ENCODE measurements around the gene BAG5.

GRCh38 chr14:103509864-103510723 lies 52.4 kb downstream of the BAG5 start:
- TF ChIP-seq, protein P1, sequence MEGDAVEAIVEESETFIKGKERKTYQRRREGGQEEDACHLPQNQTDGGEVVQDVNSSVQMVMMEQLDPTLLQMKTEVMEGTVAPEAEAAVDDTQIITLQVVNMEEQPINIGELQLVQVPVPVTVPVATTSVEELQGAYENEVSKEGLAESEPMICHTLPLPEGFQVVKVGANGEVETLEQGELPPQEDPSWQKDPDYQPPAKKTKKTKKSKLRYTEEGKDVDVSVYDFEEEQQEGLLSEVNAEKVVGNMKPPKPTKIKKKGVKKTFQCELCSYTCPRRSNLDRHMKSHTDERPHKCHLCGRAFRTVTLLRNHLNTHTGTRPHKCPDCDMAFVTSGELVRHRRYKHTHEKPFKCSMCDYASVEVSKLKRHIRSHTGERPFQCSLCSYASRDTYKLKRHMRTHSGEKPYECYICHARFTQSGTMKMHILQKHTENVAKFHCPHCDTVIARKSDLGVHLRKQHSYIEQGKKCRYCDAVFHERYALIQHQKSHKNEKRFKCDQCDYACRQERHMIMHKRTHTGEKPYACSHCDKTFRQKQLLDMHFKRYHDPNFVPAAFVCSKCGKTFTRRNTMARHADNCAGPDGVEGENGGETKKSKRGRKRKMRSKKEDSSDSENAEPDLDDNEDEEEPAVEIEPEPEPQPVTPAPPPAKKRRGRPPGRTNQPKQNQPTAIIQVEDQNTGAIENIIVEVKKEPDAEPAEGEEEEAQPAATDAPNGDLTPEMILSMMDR (IDR thresholded peaks at IDR 0.05), result no peak
- no peak for TF ChIP-seq POLR2A (IDR thresholded peaks at IDR 0.05)
- TF ChIP-seq POLR2AphosphoS5 (IDR thresholded peaks at IDR 0.05), result no peak
- no peak for TF ChIP-seq EP300 (IDR thresholded peaks at IDR 0.05)

Measured in sigmoid colon (tissue), 4 donors.